K562 (cell line): Measurements from ENCODE around the gene ANKRD34A. TPM values are rescaled to one million over a fixed set of nuclear protein-coding genes. Genes with fewer than 3 reads are reported as not detected.
A peak's percentile ranks its signal among the peaks of the same experiment; 100 is the strongest.

ENCODE experiments used
- ATAC-seq: fragments of 200-7000 bp; cut with Tn5 transposase; 3 replicates; pipeline ENCODE4 v1.9.1; 2020; ENCODE audit warnings: moderate library complexity
- BruUV-seq: library from RNA; stranded (reverse); fragments of 400-500 nt; replicated peaks from 2 replicates; lab custom pipeline; 2021; lab: Mats Ljungman, UMichigan
- CTCF ChIA-PET: fragments of 300-600 bp; formaldehyde crosslinking; extraction: SDS; loops from one replicate; lab custom pipeline; 2021; ENCODE audit warnings: low intra/inter-chr PET ratio; lab: Yijun Ruan, JAX
- POLR2A ChIA-PET: fragments of 300-600, 350-650 bp; sonication (Branson Sonifier 250); formaldehyde crosslinking; extraction: SDS; loops from one replicate; lab custom pipeline; 2021; ENCODE audit warnings: antibody characterized with exemption, inconsistent platforms; lab: Yijun Ruan, JAX
- DNase-seq, 4 experiments: peaks; one replicate each; pipeline versions ENCODE4 v3.0.0 to v3.0.0-alpha.2; 2011 to 2018; ENCODE audit warnings: low spot score in 3 of 4, mixed read lengths in 3 of 4; ENCODE audit errors: extremely low read depth in 1 of 4
- FAIRE-seq: peaks from 2 replicates; lab custom pipeline; 2011; peaks lifted over from hg19 to GRCh38; lab: Jason Lieb, UNC
- H2AFZ ChIP-seq: 2 replicates; pipeline ENCODE4 v1.6.0; 2011; ENCODE audit warnings: low read depth, low read length, control low read depth, inconsistent platforms
- H3K27ac ChIP-seq: fragments of 200-600 bp; 3 replicates; pipeline ENCODE4 v1.8.0; 2011; ENCODE audit warnings: low read depth, mild to moderate bottlenecking, control low read depth, inconsistent platforms, low read length, moderate library complexity, mixed read lengths; ENCODE audit errors: extremely low read depth
- H3K27me3 ChIP-seq, 2 experiments: fragments of 300-600 bp in 1 of 2; 2 replicates in 1 of 2; 3 replicates in 1 of 2; pipeline versions ENCODE4 v1.6.0 to v1.8.0; 2011; ENCODE audit warnings: inconsistent platforms in 2 of 2, low read length in 2 of 2, mild to moderate bottlenecking in 1 of 2, mixed read lengths in 1 of 2, moderate library complexity in 1 of 2; ENCODE audit not compliant: control insufficient read depth in 2 of 2, insufficient read depth in 2 of 2
- H3K36me3 ChIP-seq: fragments of 300-600 bp; 3 replicates; pipeline ENCODE4 v1.8.0; 2011; ENCODE audit warnings: mild to moderate bottlenecking, low read length, inconsistent platforms; ENCODE audit not compliant: control insufficient read depth, insufficient read depth
- H3K4me1 ChIP-seq, 2 experiments: fragments of 200-600 bp in 1 of 2; replicated peaks in 1 of 2; 2 replicates in 1 of 2; 3 replicates in 1 of 2; pipeline versions ENCODE4 v1.5.1 to v1.8.0; 2011; ENCODE audit warnings: inconsistent platforms in 2 of 2, low read length in 2 of 2, mild to moderate bottlenecking in 1 of 2, mixed read lengths in 1 of 2, moderate library complexity in 1 of 2; ENCODE audit not compliant: control insufficient read depth in 2 of 2, insufficient read depth in 2 of 2
- H3K4me2 ChIP-seq: 2 replicates; pipeline ENCODE4 v1.6.1; 2011; ENCODE audit warnings: low read length, control low read depth, inconsistent platforms, mixed read lengths; ENCODE audit not compliant: insufficient read depth
- H3K4me3 ChIP-seq: fragments of 200-600 bp; sonication (generic), shearing (Covaris generic); 2 replicates; pipeline ENCODE4 v1.5.1; 2016; ENCODE audit warnings: control low read depth, inconsistent platforms
- H3K79me2 ChIP-seq: fragments of 200-600 bp; 3 replicates; pipeline ENCODE4 v1.8.0; 2011; ENCODE audit warnings: low read length, inconsistent platforms; ENCODE audit not compliant: control insufficient read depth, insufficient read depth
- H3K9ac ChIP-seq, 2 experiments: 2 replicates each; pipeline versions ENCODE4 v1.6.0 to v1.6.1; 2011; ENCODE audit warnings: low read depth in 2 of 2, low read length in 2 of 2, control low read depth in 1 of 2, inconsistent platforms in 1 of 2, mild to moderate bottlenecking in 1 of 2, mixed read lengths in 1 of 2; ENCODE audit not compliant: insufficient read depth in 1 of 2
- H3K9me1 ChIP-seq: one replicate; pipeline ENCODE4 v1.6.0; 2011; ENCODE audit warnings: inconsistent platforms, mild to moderate bottlenecking, low read length, moderate library complexity; ENCODE audit not compliant: control insufficient read depth, insufficient read depth
- H3K9me3 ChIP-seq: replicated peaks from 2 replicates; pipeline ENCODE4 v1.5.1; 2011; ENCODE audit warnings: low read depth, low read length, inconsistent platforms; ENCODE audit not compliant: control insufficient read depth, insufficient read depth
- H4K20me1 ChIP-seq: replicated peaks from 2 replicates; pipeline ENCODE4 v1.6.1; 2011; ENCODE audit warnings: low read length, inconsistent platforms, mixed read lengths; ENCODE audit not compliant: control insufficient read depth, insufficient read depth
- ARID3A ChIP-seq: IDR thresholded peaks from 2 replicates; pipeline ENCODE4 v1.6.1; 2012; ENCODE audit warnings: low read depth, low read length, improper control_type of control experiment, borderline replicate concordance
- ATF3 ChIP-seq, 2 experiments: fragments of 450-650 bp in 1 of 2; sonication (generic) in 1 of 2; formaldehyde crosslinking in 1 of 2; IDR thresholded peaks in 1 of 2; conservative IDR thresholded peaks in 1 of 2; 2 replicates each; pipeline versions ENCODE4 v1.6.1 to v1.8.1; 2016 to 2023; ENCODE audit warnings: mild to moderate bottlenecking in 2 of 2, moderate library complexity in 2 of 2, inconsistent platforms in 1 of 2, missing genetic modification reagents in 1 of 2
- CBX8 ChIP-seq: fragments of 200-600 bp; sonication (generic); IDR thresholded peaks from 2 replicates; pipeline ENCODE4 v1.6.1; 2012; ENCODE audit warnings: borderline replicate concordance, mixed run types, low read depth, mild to moderate bottlenecking, moderate library complexity, mixed read lengths, low read length, control low read depth, inconsistent platforms; ENCODE audit not compliant: poor library complexity, severe bottlenecking; ENCODE audit errors: extremely low read depth
- CEBPG ChIP-seq, 3 experiments: fragments of 200-800 bp in 1 of 3; sonication (Bioruptor generic) in 1 of 3; sonication (generic) in 1 of 3; formaldehyde crosslinking in 1 of 3; IDR thresholded peaks in 2 of 3; conservative IDR thresholded peaks in 1 of 3; 2 replicates each; pipeline versions ENCODE4 v1.6.1 to v1.8.0; 2016 to 2022; ENCODE audit warnings: missing compliant biosample characterization in 2 of 3, missing genetic modification characterization in 2 of 3, mild to moderate bottlenecking in 1 of 3, missing genetic modification reagents in 1 of 3
- DMBX1 ChIP-seq: fragments of 250-450 bp; sonication (Bioruptor Pico); IDR thresholded peaks from 2 replicates; pipeline ENCODE4 v1.8.0; 2022; ENCODE audit warnings: inconsistent platforms, mild to moderate bottlenecking, moderate library complexity, borderline replicate concordance
- FOXK1 ChIP-seq: sonication (generic); formaldehyde crosslinking; IDR thresholded peaks from 2 replicates; pipeline ENCODE4 v1.8.0; 2022; ENCODE audit warnings: missing genetic modification reagents, mild to moderate bottlenecking, borderline replicate concordance
- FOXO4 ChIP-seq: fragments of 450-650 bp; formaldehyde crosslinking; IDR thresholded peaks from 2 replicates; pipeline ENCODE4 v1.4.0; 2020; ENCODE audit warnings: mild to moderate bottlenecking, moderate library complexity
- SNIP1 ChIP-seq: fragments of 450-650 bp; IDR thresholded peaks from 2 replicates; pipeline ENCODE4 v1.7.1; 2017; ENCODE audit warnings: low read depth, mild to moderate bottlenecking
- ZFP91 ChIP-seq: sonication (generic); formaldehyde crosslinking; IDR thresholded peaks from 2 replicates; pipeline ENCODE4 v1.8.0; 2022; ENCODE audit warnings: mild to moderate bottlenecking, missing genetic modification reagents
- ZNF444 ChIP-seq: fragments of 250-450 bp; sonication (Bioruptor Pico); IDR thresholded peaks from 2 replicates; pipeline ENCODE4 v1.4.0; 2020; ENCODE audit warnings: mild to moderate bottlenecking, moderate library complexity
- ZNF449 ChIP-seq: fragments of 250-450 bp; sonication (Bioruptor Pico); IDR thresholded peaks from 2 replicates; pipeline ENCODE4 v1.8.0; 2022; ENCODE audit warnings: moderate library complexity, mild to moderate bottlenecking, inconsistent platforms
- ZNF644 ChIP-seq: fragments of 200-800 bp; sonication (Bioruptor generic); IDR thresholded peaks from 2 replicates; pipeline ENCODE4 v1.6.1; 2016; ENCODE audit warnings: low read depth, missing genetic modification characterization, missing compliant biosample characterization
- WGBS: fragments of 100-300 bp; shearing (Covaris generic); methylation state at CpG from one replicate; pipeline ENCODE4 v1.1.6; 2016; ENCODE audit warnings: low coverage, mixed read lengths; ENCODE audit not compliant: insufficient coverage; ENCODE audit errors: missing lambda C conversion rate; 5-methylcytosine and 5-hydroxymethylcytosine counted together
- in situ Hi-C: fragments of 300-500 bp; cut with MboI; formaldehyde crosslinking; loops from 4 replicates; pipeline ENCODE4 v1.15.0; 2018; ENCODE audit warnings: inconsistent platforms, mixed read lengths
- intact Hi-C: fragments of 100-400 bp; cut with micrococcal nuclease; formaldehyde crosslinking; loops from 2 replicates; pipeline ENCODE4 v1.14.2; 2022
- polyA plus RNA-seq, 8 experiments: library from polyadenylated mRNA; depleted of rRNA in 4 of 8; stranded (reverse) in 5 of 8; unstranded in 3 of 8; fragments of >200 nt; fragmentation: Nextera tagmentation in 2 of 8; fragmentation: Illumina TruSeq in 1 of 8; extraction: Ambion mirVana in 2 of 8; extraction: Trizol in 1 of 8; gene quantifications; 2 replicates each; pipeline versions ENCODE4 v1.2.1 to v1.2.3, GENCODE V29; 2011 to 2014; ENCODE audit warnings: inconsistent platforms in 1 of 8, missing spikeins in 1 of 8
- total RNA-seq, 7 experiments: library from RNA; depleted of rRNA in 6 of 7; stranded (reverse); fragments of >200 nt in 6 of 7; fragmentation: Illumina TruSeq in 2 of 7; extraction: Trizol in 2 of 7; gene quantifications; 2 replicates each; pipeline versions ENCODE4 v1.2.1 to v1.2.3, GENCODE V29; 2011 to 2021; ENCODE audit warnings: low replicate concordance in 1 of 7

Gene ANKRD34A
- total and polyA plus RNA-seq, 9 of the 15 experiments (the other 6 are each of a cell fraction or from before 2014, with no cell fraction given), result 0.06 to 1.6 (median 0.43) TPM

- no peak overlapping the region for H3K4me3 ChIP-seq
- DNase-seq, result no peak
- H3K79me2 ChIP-seq, result peaks cover 24% of the 10 kb centered on the region
- peak; percentile 74 for TF ChIP-seq ATF3 (IDR thresholded peaks at IDR 0.05)
- no peak for TF ChIP-seq ATF3 (CRISPR knock-in tag; conservative IDR thresholded peaks at IDR 0.05)
- no peak for TF ChIP-seq ZFP91 (CRISPR knock-in tag)
- no peak for TF ChIP-seq FOXK1 (CRISPR knock-in tag)
- no peak for TF ChIP-seq ZNF449 (CRISPR knock-in tag)
- TF ChIP-seq FOXO4 (CRISPR knock-in tag), result no peak
- TF ChIP-seq DMBX1, result no peak
- TF ChIP-seq CEBPG (CRISPR knock-in tag; IDR thresholded peaks at IDR 0.05), result no peak
- TF ChIP-seq CEBPG (tag; conservative IDR thresholded peaks at IDR 0.05 in 1 of 2, IDR thresholded peaks at IDR 0.05 in 1 of 2), result peak; percentile 51 to 76; a peak in 3 of 4 replicates
- no peak for TF ChIP-seq ARID3A
- no peak for TF ChIP-seq SNIP1
- TF ChIP-seq CBX8, result no peak
- no peak for TF ChIP-seq ZNF444 (CRISPR knock-in tag)
- TF ChIP-seq ZNF644 (tag), result no peak
- TF ChIP-seq, all 486 proteins: peak for 2
- no peak for FAIRE-seq
- WGBS, result 91% methylated on average over 2 of the region's 2 CpGs
- no peak overlapping the region for H3K4me2 ChIP-seq
- H3K4me1 ChIP-seq, result peaks cover 10 to 23% of the 10 kb centered on the region in 2 experiments; a peak in 4 of 5 replicates
- no peak for ATAC-seq
- intact Hi-C loops (no loop called here), in situ Hi-C loops (no loop called here)
- 0 out of 2 replicates have a peak, but pooled peaks cover 3% of the 10 kb centered on the region for H4K20me1 ChIP-seq
- no peaks in the 10 kb centered on the region for H3K27me3 ChIP-seq
- no TSS peak for BruUV-seq
- H2AFZ ChIP-seq, result no peak overlapping the region
- no peak overlapping the region for H3K27ac ChIP-seq
- H3K9me1 ChIP-seq, result no peaks in the 10 kb centered on the region
- CTCF ChIA-PET, result no interaction called here
- no peaks in the 10 kb centered on the region for H3K9me3 ChIP-seq
- POLR2A ChIA-PET, result interaction anchor here (0.6 to 1.6 kb wide), 3 partner anchors 19 to 68 kb away, joined by 3 read pairs; no protein-coding TSS in a partner anchor
- no peak overlapping the region; a peak in 1 of 4 replicates for H3K9ac ChIP-seq
- peaks cover 27% of the 10 kb centered on the region for H3K36me3 ChIP-seq
These were observed 42.1 kb downstream of the ANKRD34A start for GRCh38 chr1:145922266-145922665.
